Mucosa of descending colon (tissue), 3 donors: ENCODE results near the gene PIGM. TPM values are rescaled to one million over a fixed set of nuclear protein-coding genes. Genes with fewer than 3 reads are reported as not detected.

ENCODE experiments used
- ATAC-seq: fragments of 200-7000 bp; cut with Tn5 transposase; one replicate; pipeline ENCODE4 v1.9.1; 2020; ENCODE audit warnings: mild to moderate bottlenecking, moderate library complexity
- DNase-seq, 3 donors: peaks; one replicate each; pipeline ENCODE4 v3.0.0-alpha.2; 2020
- H3K36me3 ChIP-seq: fragments of 200-600 bp; one replicate; pipeline ENCODE4 v1.8.0; 2021; ENCODE audit warnings: low read depth, mild to moderate bottlenecking
- H3K4me1 ChIP-seq: fragments of 200-600 bp; one replicate; pipeline ENCODE4 v1.8.0; 2021; ENCODE audit warnings: low read depth, mild to moderate bottlenecking
- H3K4me3 ChIP-seq: fragments of 200-600 bp; one replicate; pipeline ENCODE4 v1.8.0; 2021; ENCODE audit warnings: mild to moderate bottlenecking
- H3K9me3 ChIP-seq: fragments of 200-600 bp; one replicate; pipeline ENCODE4 v1.8.0; 2021; ENCODE audit warnings: mild to moderate bottlenecking
- CTCF ChIP-seq: fragments of 200-600 bp; IDR thresholded peaks from one replicate; pipeline ENCODE4 v1.8.0; 2022; ENCODE audit warnings: antibody characterized with exemption, mild to moderate bottlenecking
- intact Hi-C, 2 donors: fragments of 100-400 bp; cut with DNase I in 1 of 2; cut with micrococcal nuclease in 1 of 2; formaldehyde crosslinking; loops; one replicate each; pipeline versions ENCODE4 v1.11.0 to v1.11.1; 2022; cut with DNase I, micrococcal nuclease
- total RNA-seq, 3 donors: library from RNA; stranded (reverse); fragmentation: NEBNext Ultra II Directional in 2 of 3; extraction: Animal tissue kit (Norgen Biotek cat#: 25700) in 2 of 3; gene quantifications; one replicate each; pipeline versions ENCODE4 v1.2.1 to v1.2.4, GENCODE V29; 2021 to 2023
- donor health status: DM: no; HTN: no; CAD: no; lungs with moderate emphysema.
- donor health status: DM: no; HTN: no; CAD: no.
- donor health status: DM: no; HTN: yes; CAD: no.

The PIGM gene
- total RNA-seq, 3 donors from 2014 or later: 5.0 to 6.3 (median 5.9) TPM

GRCh38 chr1:159999204-159999603, 32.6 kb downstream of the PIGM start:
- Histone ChIP-seq H3K36me3 (no peaks in the 10 kb centered on the region), H3K9me3 (no peaks in the 10 kb centered on the region), H3K4me3 (no peak overlapping the region), H3K4me1 (no peaks in the 10 kb centered on the region)
- DNase-seq (no peak), ATAC-seq (no peak)
- TF ChIP-seq CTCF: no peak
- intact Hi-C loops: no loop called here

GRCh38 chr1:159996653-159997052, 35.1 kb downstream of the PIGM start:
- ATAC-seq (no peak), DNase-seq (no peak)
- Histone ChIP-seq H3K4me3 (no peak overlapping the region), H3K4me1 (no peaks in the 10 kb centered on the region), H3K9me3 (no peaks in the 10 kb centered on the region), H3K36me3 (no peaks in the 10 kb centered on the region)
- TF ChIP-seq CTCF: no peak
- intact Hi-C loops: no loop called here

- Histone ChIP-seq H3K9me3 (no peaks in the 10 kb centered on the region), H3K4me3 (no peak overlapping the region), H3K36me3 (no peaks in the 10 kb centered on the region), H3K4me1 (no peaks in the 10 kb centered on the region)
- DNase-seq (no peak), ATAC-seq (no peak)
- TF ChIP-seq CTCF: no peak
- intact Hi-C loops: no loop called here
Observed at GRCh38 chr1:159994896-159995295, 36.9 kb downstream of the PIGM start.

- no peaks in the 10 kb centered on the region for H3K36me3 ChIP-seq
- TF ChIP-seq CTCF: no peak
- intact Hi-C loops: no loop called here
- no peaks in the 10 kb centered on the region for H3K9me3 ChIP-seq
- DNase-seq (no peak), ATAC-seq (no peak)
- no peak overlapping the region for H3K4me3 ChIP-seq
- H3K4me1 ChIP-seq: no peaks in the 10 kb centered on the region
Observed at GRCh38 chr1:159993911-159994310, 37.9 kb downstream of the PIGM start.

- DNase-seq (no peak), ATAC-seq (no peak)
- intact Hi-C loops: no loop called here
- no peaks in the 10 kb centered on the region for H3K9me3 ChIP-seq
- no peaks in the 10 kb centered on the region for H3K36me3 ChIP-seq
- TF ChIP-seq CTCF: no peak
- H3K4me3 ChIP-seq: no peak overlapping the region
- H3K4me1 ChIP-seq: no peaks in the 10 kb centered on the region
Observed at GRCh38 chr1:159992161-159992560, 39.6 kb downstream of the PIGM start.

GRCh38 chr1:159991513-159991912, 40.3 kb downstream of the PIGM start:
- no peak for TF ChIP-seq CTCF
- intact Hi-C loops: no loop called here
- H3K9me3 ChIP-seq: no peaks in the 10 kb centered on the region
- no peak for DNase-seq
- H3K4me1 ChIP-seq: no peaks in the 10 kb centered on the region
- ATAC-seq: peak; percentile 83
- no peaks in the 10 kb centered on the region for H3K36me3 ChIP-seq
- no peak overlapping the region for H3K4me3 ChIP-seq
